CD8-positive, alpha-beta memory T cell (primary cell): Measurements from ENCODE around the gene CCP110. TPM values are rescaled to one million over a fixed set of nuclear protein-coding genes. Genes with fewer than 3 reads are reported as not detected.

Source experiments
- CTCF ChIA-PET: fragments of 350-600 bp; sonication (Branson Sonifier 250); formaldehyde crosslinking; loops from one replicate; lab custom pipeline; 2021; ENCODE audit warnings: antibody characterized with exemption; lab: Charles Lee
- POLR2A ChIA-PET: fragments of 350-600 bp; sonication (Branson Sonifier 250); formaldehyde crosslinking; loops from one replicate; lab custom pipeline; 2021; ENCODE audit warnings: antibody characterized with exemption; lab: Charles Lee
- DNase-seq, 5 donors: peaks; one replicate each; pipeline versions ENCODE4 v3.0.0 to v3.0.0-alpha.2; 2020 to 2022; ENCODE audit warnings: mixed read lengths in 1 of 5
- H3K27ac ChIP-seq: one replicate; pipeline ENCODE4 v1.7.0; 2013; ENCODE audit warnings: low read depth, mild to moderate bottlenecking, low read length, moderate library complexity
- H3K27me3 ChIP-seq: 2 replicates; pipeline ENCODE4 v1.7.0; 2013; ENCODE audit warnings: low read length, mild to moderate bottlenecking; ENCODE audit not compliant: insufficient read depth, poor library complexity, severe bottlenecking
- H3K36me3 ChIP-seq: 2 replicates; pipeline ENCODE4 v1.7.0; 2013; ENCODE audit warnings: mild to moderate bottlenecking, low read length, moderate library complexity; ENCODE audit not compliant: insufficient read depth
- H3K4me1 ChIP-seq: 2 replicates; pipeline ENCODE4 v1.7.0; 2013; ENCODE audit warnings: mild to moderate bottlenecking, low read length, moderate library complexity; ENCODE audit not compliant: insufficient read depth
- H3K4me3 ChIP-seq: 2 replicates; pipeline ENCODE4 v1.7.0; 2013; ENCODE audit warnings: mild to moderate bottlenecking, low read length
- H3K9me3 ChIP-seq: 2 replicates; pipeline ENCODE4 v1.7.0; 2013; ENCODE audit warnings: mild to moderate bottlenecking, low read length
- H3K27ac Mint-ChIP-seq, 8 donors: one replicate each; pipeline ENCODE4 v1.8.0; 2020 to 2021; ENCODE audit warnings: mixed read lengths in 8 of 8, mild to moderate bottlenecking in 6 of 8, inconsistent platforms in 3 of 8, moderate library complexity in 3 of 8
- H3K27me3 Mint-ChIP-seq, 2 donors: one replicate each; pipeline ENCODE4 v1.8.0; 2020 to 2021; ENCODE audit warnings: mixed read lengths in 2 of 2, mild to moderate bottlenecking in 1 of 2, moderate library complexity in 1 of 2
- H3K36me3 Mint-ChIP-seq, 3 donors: one replicate each; pipeline ENCODE4 v1.8.0; 2020 to 2021; ENCODE audit warnings: mixed read lengths in 3 of 3, inconsistent platforms in 1 of 3, mild to moderate bottlenecking in 1 of 3
- H3K4me1 Mint-ChIP-seq, 3 donors: one replicate each; pipeline ENCODE4 v1.8.0; 2020 to 2021; ENCODE audit warnings: mixed read lengths in 3 of 3, inconsistent platforms in 1 of 3, mild to moderate bottlenecking in 1 of 3
- H3K4me3 Mint-ChIP-seq, 7 donors: one replicate each; pipeline ENCODE4 v1.8.0; 2020 to 2021; ENCODE audit warnings: mixed read lengths in 7 of 7, mild to moderate bottlenecking in 6 of 7, moderate library complexity in 4 of 7, inconsistent platforms in 2 of 7
- H3K9me3 Mint-ChIP-seq, 5 donors: one replicate each; pipeline ENCODE4 v1.8.0; 2020 to 2022; ENCODE audit warnings: mixed read lengths in 5 of 5, mild to moderate bottlenecking in 3 of 5, moderate library complexity in 2 of 5, inconsistent platforms in 1 of 5
- polyA plus RNA-seq: library from polyadenylated mRNA; unstranded; fragments of 300-500 nt; fragmentation: Illumina TruSeq; gene quantifications from one replicate; pipeline ENCODE4 v1.2.3, GENCODE V29; 2021
- total RNA-seq, 2 experiments: library from RNA; stranded (reverse); gene quantifications; one replicate each; pipeline ENCODE4 v1.2.3, GENCODE V29; 2021

Gene CCP110, protein sequence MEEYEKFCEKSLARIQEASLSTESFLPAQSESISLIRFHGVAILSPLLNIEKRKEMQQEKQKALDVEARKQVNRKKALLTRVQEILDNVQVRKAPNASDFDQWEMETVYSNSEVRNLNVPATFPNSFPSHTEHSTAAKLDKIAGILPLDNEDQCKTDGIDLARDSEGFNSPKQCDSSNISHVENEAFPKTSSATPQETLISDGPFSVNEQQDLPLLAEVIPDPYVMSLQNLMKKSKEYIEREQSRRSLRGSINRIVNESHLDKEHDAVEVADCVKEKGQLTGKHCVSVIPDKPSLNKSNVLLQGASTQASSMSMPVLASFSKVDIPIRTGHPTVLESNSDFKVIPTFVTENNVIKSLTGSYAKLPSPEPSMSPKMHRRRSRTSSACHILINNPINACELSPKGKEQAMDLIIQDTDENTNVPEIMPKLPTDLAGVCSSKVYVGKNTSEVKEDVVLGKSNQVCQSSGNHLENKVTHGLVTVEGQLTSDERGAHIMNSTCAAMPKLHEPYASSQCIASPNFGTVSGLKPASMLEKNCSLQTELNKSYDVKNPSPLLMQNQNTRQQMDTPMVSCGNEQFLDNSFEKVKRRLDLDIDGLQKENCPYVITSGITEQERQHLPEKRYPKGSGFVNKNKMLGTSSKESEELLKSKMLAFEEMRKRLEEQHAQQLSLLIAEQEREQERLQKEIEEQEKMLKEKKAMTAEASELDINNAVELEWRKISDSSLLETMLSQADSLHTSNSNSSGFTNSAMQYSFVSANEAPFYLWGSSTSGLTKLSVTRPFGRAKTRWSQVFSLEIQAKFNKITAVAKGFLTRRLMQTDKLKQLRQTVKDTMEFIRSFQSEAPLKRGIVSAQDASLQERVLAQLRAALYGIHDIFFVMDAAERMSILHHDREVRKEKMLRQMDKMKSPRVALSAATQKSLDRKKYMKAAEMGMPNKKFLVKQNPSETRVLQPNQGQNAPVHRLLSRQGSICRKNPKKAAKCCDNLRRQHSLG
- total RNA-seq (10 to 100 TPM; 30.1 to 37.4 TPM), polyA plus RNA-seq (8.2 TPM)

DNA sequence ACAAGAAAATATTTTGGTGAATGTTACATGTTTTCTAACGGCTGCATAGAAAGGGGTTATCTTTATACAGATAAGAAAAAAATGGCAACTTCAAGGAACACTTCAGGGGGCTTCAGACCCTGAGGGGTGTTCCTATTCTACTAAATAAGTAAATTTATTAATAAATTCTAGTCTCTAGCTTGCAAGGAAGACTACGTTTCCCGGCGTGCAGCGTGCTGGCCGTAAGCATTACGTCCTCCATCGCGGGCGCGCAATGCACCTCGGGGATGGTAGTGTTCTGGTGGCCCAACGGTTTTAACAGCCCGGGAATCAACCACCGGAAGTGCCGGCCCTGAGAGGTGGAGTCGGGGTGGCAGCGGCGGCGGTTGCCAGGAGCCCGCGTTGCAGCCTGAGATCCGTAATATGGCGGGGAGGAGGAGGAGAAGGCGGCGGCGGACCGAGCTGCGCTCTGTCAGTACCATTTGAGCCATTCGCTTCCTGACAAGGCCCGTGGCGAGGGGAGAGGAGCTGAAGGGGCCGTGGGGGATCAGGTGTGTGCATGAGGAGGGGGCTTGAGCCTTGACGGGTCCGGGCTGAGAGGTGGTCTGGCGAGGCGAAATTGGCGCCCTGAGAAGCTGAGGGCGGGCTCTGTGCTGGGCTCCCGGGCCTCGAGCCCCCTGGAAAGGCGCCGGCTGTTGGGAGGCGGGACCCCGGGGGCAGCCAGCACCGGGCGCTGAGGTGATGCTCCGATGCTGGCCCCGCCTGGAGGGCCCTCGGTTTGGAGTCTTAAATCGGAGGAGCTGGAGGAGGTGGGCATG, at the start of gene CCP110:
Gene CCP110, plus strand, starts transcription at position 384 of the 797 bp plus-strand sequence. CDS start 3,940 bp downstream, outside the sequence.
- ChIA-PET POLR2A (interaction anchor here (1.1 to 3.3 kb wide), 3 partner anchors 31 to 456 kb away, joined by 3 to 26 read pairs (median 3); partner anchors contain the start of genes COQ7 and VPS35L), CTCF (interaction anchor here (0.8 to 2.8 kb wide), 7 partner anchors 15 to 722 kb away, joined by 3 to 25 read pairs (median 3); partner anchors contain the start of gene VPS35L)
- H3K27ac ChIP-seq = peak within 1 kb of the TSS; percentile 66
- H3K4me1 ChIP-seq = peaks cover 37% of the 10 kb centered on the region
- peak within 1 kb of the TSS; percentile 84 for H3K4me3 ChIP-seq
- Mint-ChIP-seq H3K9me3 (no peaks in the 10 kb centered on the region), H3K27ac (peak within 1 kb of the TSS; percentile 85 to 99 (median 96)), H3K27me3 (no peaks in the 10 kb centered on the region), H3K36me3 (peaks cover 0 to 28% (median 7%) of the 10 kb centered on the region in 3 donors), H3K4me3 (peak within 1 kb of the TSS; percentile 93 to 100 (median 97)), H3K4me1 (peaks cover 40 to 64% (median 59%) of the 10 kb centered on the region in 3 donors)
- DNase-seq = peak; percentile 91 to 96 (median 91)
- no peaks in the 10 kb centered on the region for H3K27me3 ChIP-seq
- H3K36me3 ChIP-seq = no peaks in the 10 kb centered on the region
- no peaks in the 10 kb centered on the region for H3K9me3 ChIP-seq

DNA sequence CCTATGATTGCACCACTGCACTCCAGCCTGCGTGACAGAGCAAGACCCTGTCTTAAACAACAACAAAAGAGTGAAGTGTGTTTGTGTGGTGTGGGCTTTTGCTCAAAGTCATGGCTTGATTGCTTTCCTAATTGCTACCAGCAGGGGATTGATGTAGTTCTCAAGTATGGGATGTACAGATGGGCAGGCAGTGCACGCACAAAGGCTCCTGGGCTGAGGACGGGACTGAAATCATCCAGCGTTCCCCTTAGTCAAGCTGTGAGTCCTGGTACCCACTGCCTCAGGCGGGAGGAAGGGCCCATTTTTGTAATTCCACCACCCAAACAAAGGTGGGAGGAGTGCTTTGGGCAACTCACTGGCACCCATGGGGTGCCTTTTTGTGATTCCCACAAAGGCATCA, 49.1 kb upstream of the CCP110 start:
- POLR2A ChIA-PET = no interaction called here
- Mint-ChIP-seq H3K4me3 (no peak overlapping the region), H3K27me3 (peaks cover 7 to 16% of the 10 kb centered on the region in 2 donors), H3K9me3 (no peaks in the 10 kb centered on the region), H3K27ac (no peak overlapping the region), H3K36me3 (no peaks in the 10 kb centered on the region), H3K4me1 (no peaks in the 10 kb centered on the region)
- CTCF ChIA-PET = no interaction called here
- no peak for DNase-seq
- no peaks in the 10 kb centered on the region for H3K36me3 ChIP-seq
- H3K27me3 ChIP-seq = no peaks in the 10 kb centered on the region
- no peak overlapping the region for H3K27ac ChIP-seq
- no peaks in the 10 kb centered on the region for H3K4me1 ChIP-seq
- no peak overlapping the region for H3K4me3 ChIP-seq
- no peaks in the 10 kb centered on the region for H3K9me3 ChIP-seq

DNA sequence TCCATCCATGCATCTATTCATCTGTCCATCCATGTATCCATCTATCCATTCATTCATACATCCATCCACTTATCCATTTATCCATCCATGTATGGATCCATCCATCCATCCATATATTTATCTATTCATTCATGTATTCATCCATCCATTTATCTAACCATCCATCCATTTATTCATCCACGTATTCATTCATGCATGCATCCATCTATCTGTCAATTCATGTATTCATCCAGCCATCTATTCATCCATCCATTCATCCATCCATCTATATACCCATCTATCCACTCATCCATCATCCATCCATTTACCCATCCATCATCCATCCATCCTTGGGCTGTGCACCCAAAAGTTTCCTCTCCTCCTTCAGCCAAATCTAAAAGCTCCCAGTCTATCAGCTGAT, 45.2 kb upstream of the CCP110 start:
- POLR2A ChIA-PET = no interaction called here
- no peak overlapping the region for H3K4me3 Mint-ChIP-seq
- CTCF ChIA-PET = no interaction called here
- H3K27me3 Mint-ChIP-seq = peaks cover 2 to 17% of the 10 kb centered on the region in 2 donors
- H3K36me3 Mint-ChIP-seq = no peaks in the 10 kb centered on the region
- H3K9me3 ChIP-seq = no peaks in the 10 kb centered on the region
- H3K36me3 ChIP-seq = no peaks in the 10 kb centered on the region
- H3K27ac Mint-ChIP-seq = no peak overlapping the region
- H3K27ac ChIP-seq = no peak overlapping the region
- H3K4me3 ChIP-seq = no peak overlapping the region
- no peaks in the 10 kb centered on the region for H3K4me1 ChIP-seq
- no peaks in the 10 kb centered on the region for H3K4me1 Mint-ChIP-seq
- H3K9me3 Mint-ChIP-seq = peaks cover 0 to 1% (median 0%) of the 10 kb centered on the region in 5 donors
- DNase-seq = no peak
- no peaks in the 10 kb centered on the region for H3K27me3 ChIP-seq

DNA sequence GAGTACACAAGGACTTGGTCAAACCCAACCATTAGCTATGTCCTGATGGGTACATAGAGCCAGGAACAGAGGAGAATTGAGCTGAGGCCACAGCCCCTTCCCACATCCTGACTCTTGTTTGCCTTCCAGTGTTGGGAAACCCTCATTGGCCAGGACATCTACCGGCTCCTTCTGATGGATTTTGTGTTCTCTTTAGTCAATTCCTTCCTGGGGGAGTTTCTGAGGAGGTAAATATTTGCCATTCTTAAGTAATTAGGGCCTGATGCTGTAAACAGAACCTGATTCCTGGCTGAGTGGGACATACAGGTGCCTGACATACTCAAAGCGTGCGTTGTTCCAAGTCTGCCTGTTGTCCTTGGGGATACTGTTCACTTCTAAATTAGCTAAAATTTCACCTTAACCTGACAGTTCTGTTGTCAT, 44.4 kb upstream of the CCP110 start:
- Mint-ChIP-seq H3K4me3 (no peak overlapping the region), H3K36me3 (no peaks in the 10 kb centered on the region), H3K27me3 (peaks cover 2 to 17% of the 10 kb centered on the region in 2 donors), H3K27ac (no peak overlapping the region), H3K4me1 (no peaks in the 10 kb centered on the region), H3K9me3 (peaks cover 0 to 1% (median 0%) of the 10 kb centered on the region in 5 donors)
- H3K27me3 ChIP-seq = no peaks in the 10 kb centered on the region
- no peak overlapping the region for H3K4me3 ChIP-seq
- H3K4me1 ChIP-seq = no peaks in the 10 kb centered on the region
- H3K27ac ChIP-seq = no peak overlapping the region
- H3K36me3 ChIP-seq = no peaks in the 10 kb centered on the region
- ChIA-PET POLR2A (no interaction called here), CTCF (no interaction called here)
- no peak for DNase-seq
- no peaks in the 10 kb centered on the region for H3K9me3 ChIP-seq

DNA sequence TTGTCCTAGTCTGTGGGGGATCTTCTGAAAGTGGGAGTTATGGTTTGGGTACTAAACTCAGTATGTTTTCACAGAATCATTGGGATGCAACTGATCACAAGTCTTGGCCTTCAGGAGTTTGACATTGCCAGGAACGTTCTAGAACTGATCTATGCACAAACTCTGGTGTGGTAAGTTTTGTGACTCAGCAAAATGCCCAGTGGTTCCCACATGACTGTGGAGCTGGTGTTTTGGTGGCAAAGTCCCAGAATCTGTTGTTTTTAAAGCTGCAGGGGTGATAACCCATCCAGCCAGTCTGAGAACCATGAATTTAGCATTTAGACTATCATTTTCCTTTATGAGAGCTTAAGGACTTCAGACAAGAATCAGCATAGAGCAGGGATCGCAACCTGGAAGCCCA, 42.4 kb upstream of the CCP110 start:
- Histone ChIP-seq H3K27ac (no peak overlapping the region), H3K4me1 (no peaks in the 10 kb centered on the region), H3K27me3 (no peaks in the 10 kb centered on the region), H3K4me3 (no peak overlapping the region), H3K36me3 (no peaks in the 10 kb centered on the region), H3K9me3 (no peaks in the 10 kb centered on the region)
- Mint-ChIP-seq H3K27me3 (peaks cover 2 to 17% of the 10 kb centered on the region in 2 donors), H3K27ac (peak overlapping the region in 1 of 8 donors; percentile 40), H3K4me1 (no peaks in the 10 kb centered on the region), H3K36me3 (no peaks in the 10 kb centered on the region), H3K4me3 (no peak overlapping the region), H3K9me3 (peaks cover 0 to 1% (median 0%) of the 10 kb centered on the region in 5 donors)
- POLR2A ChIA-PET = no interaction called here
- CTCF ChIA-PET = interaction anchor here (1.0 kb wide), 1 partner anchor 9 kb away, joined by 3 read pairs; no protein-coding TSS in a partner anchor
- no peak for DNase-seq

DNA sequence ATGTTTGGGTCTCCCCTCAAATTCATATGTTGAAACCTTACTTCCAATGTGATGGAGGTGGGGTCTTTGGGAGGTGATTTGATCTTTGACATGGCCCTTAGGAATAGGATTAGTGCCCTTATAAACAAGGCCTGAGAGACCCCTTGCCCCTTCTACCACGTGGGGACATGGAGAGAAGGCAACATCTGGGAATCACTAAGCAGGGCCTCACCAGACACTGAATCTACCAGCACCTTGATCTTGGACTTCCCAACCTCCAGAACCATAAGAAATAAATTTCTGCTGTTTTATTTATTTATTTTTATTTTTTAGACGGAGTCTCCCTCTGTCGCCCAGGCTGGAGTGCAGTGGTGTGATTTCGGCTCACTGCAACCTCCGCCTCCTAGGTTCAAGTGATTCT, 42.0 kb upstream of the CCP110 start:
- Histone ChIP-seq H3K4me3 (no peak overlapping the region), H3K27me3 (no peaks in the 10 kb centered on the region), H3K9me3 (no peaks in the 10 kb centered on the region), H3K27ac (no peak overlapping the region), H3K36me3 (no peaks in the 10 kb centered on the region), H3K4me1 (no peaks in the 10 kb centered on the region)
- POLR2A ChIA-PET = no interaction called here
- H3K36me3 Mint-ChIP-seq = no peaks in the 10 kb centered on the region
- CTCF ChIA-PET = interaction anchor here (1.0 kb wide), 1 partner anchor 8 kb away, joined by 3 read pairs; no protein-coding TSS in a partner anchor
- H3K4me3 Mint-ChIP-seq = no peak overlapping the region
- no peaks in the 10 kb centered on the region for H3K4me1 Mint-ChIP-seq
- H3K27me3 Mint-ChIP-seq = peaks cover 2 to 17% of the 10 kb centered on the region in 2 donors
- DNase-seq = no peak
- H3K27ac Mint-ChIP-seq = no peak overlapping the region
- H3K9me3 Mint-ChIP-seq = peaks cover 0 to 1% (median 0%) of the 10 kb centered on the region in 5 donors

DNA sequence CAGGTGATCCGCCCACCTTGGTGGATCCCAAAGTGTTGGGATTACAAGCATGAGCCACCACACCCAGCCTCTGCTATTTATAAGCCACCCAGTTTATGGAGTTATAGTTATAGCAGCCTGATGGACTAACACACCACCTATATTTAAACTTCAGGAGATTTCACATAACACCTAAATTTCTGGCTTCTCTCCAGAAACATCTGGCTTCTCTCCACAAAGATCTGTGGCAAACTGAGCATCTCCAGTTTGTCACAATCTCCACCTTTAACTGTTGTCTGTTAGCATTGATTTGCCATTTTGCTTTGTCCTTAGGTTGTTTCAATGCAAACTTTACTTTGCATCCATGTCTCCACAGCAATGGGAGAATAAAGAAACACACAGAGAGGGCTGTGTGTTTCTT, 41.5 kb upstream of the CCP110 start:
- Histone ChIP-seq H3K27me3 (no peaks in the 10 kb centered on the region), H3K36me3 (no peaks in the 10 kb centered on the region), H3K9me3 (no peaks in the 10 kb centered on the region), H3K4me1 (no peaks in the 10 kb centered on the region), H3K27ac (no peak overlapping the region), H3K4me3 (no peak overlapping the region)
- no peak for DNase-seq
- peaks cover 0 to 1% (median 0%) of the 10 kb centered on the region in 5 donors for H3K9me3 Mint-ChIP-seq
- H3K27me3 Mint-ChIP-seq = peaks cover 2 to 17% of the 10 kb centered on the region in 2 donors
- H3K4me1 Mint-ChIP-seq = no peaks in the 10 kb centered on the region
- no peak overlapping the region for H3K27ac Mint-ChIP-seq
- no peaks in the 10 kb centered on the region for H3K36me3 Mint-ChIP-seq
- CTCF ChIA-PET = no interaction called here
- H3K4me3 Mint-ChIP-seq = no peak overlapping the region
- POLR2A ChIA-PET = no interaction called here
